Kidney (tissue), 14 donors: ENCODE measurements around the gene APC2. TPM values are rescaled to one million over a fixed set of nuclear protein-coding genes. Genes with fewer than 3 reads are reported as not detected.

Source experiments
- DNase-seq, 5 donors: peaks; one replicate each; pipeline ENCODE4 v3.0.0-alpha.2; 2013 to 2020
- FAIRE-seq: peaks from 2 replicates; lab custom pipeline; 2012; peaks lifted over from hg19 to GRCh38; lab: Jason Lieb, UNC
- H3K27ac ChIP-seq, 2 donors: one replicate each; pipeline ENCODE4 v1.7.0; 2013; ENCODE audit warnings: low read depth in 2 of 2, low read length in 2 of 2, inconsistent platforms in 1 of 2
- H3K27me3 ChIP-seq: one replicate; pipeline ENCODE4 v1.7.1; 2013; ENCODE audit warnings: low read length, inconsistent platforms; ENCODE audit not compliant: control insufficient read depth, insufficient read depth
- H3K36me3 ChIP-seq, 3 donors: one replicate each; pipeline versions ENCODE4 v1.7.0 to v1.7.1; 2013; ENCODE audit warnings: low read length in 3 of 3, control low read depth in 1 of 3, inconsistent platforms in 1 of 3; ENCODE audit not compliant: insufficient read depth in 3 of 3, control insufficient read depth in 2 of 3
- H3K4me1 ChIP-seq, 3 donors: one replicate each; pipeline versions ENCODE4 v1.7.0 to v1.7.1; 2013; ENCODE audit warnings: low read length in 3 of 3, inconsistent platforms in 1 of 3, low read depth in 1 of 3; ENCODE audit not compliant: control insufficient read depth in 2 of 3, insufficient read depth in 2 of 3
- H3K4me3 ChIP-seq, 3 donors: one replicate each; pipeline versions ENCODE4 v1.7.0 to v1.8.1; 2013; ENCODE audit warnings: low read length in 3 of 3, control low read depth in 1 of 3, inconsistent platforms in 1 of 3
- H3K9ac ChIP-seq, 3 donors: one replicate each; pipeline versions ENCODE4 v1.7.0 to v1.7.1; 2013; ENCODE audit warnings: low read length in 3 of 3, control low read depth in 1 of 3, inconsistent platforms in 1 of 3
- H3K9me3 ChIP-seq, 3 donors: one replicate each; pipeline versions ENCODE4 v1.7.0 to v1.7.1; 2013; ENCODE audit warnings: low read length in 3 of 3, control low read depth in 1 of 3, inconsistent platforms in 1 of 3; ENCODE audit not compliant: control insufficient read depth in 2 of 3, insufficient read depth in 1 of 3
- intact Hi-C: fragments of 100-400 bp; cut with DNase I; formaldehyde crosslinking; loops from one replicate; pipeline ENCODE4 v1.11.1; 2022
- polyA plus RNA-seq: library from polyadenylated mRNA; stranded (reverse); fragments of 350-450 nt; fragmentation: Illumina TruSeq; extraction: RNeasy Lipid Tissue Mini Kit (QIAGEN cat#74804); gene quantifications from one replicate; pipeline ENCODE4 v1.2.3, GENCODE V29; 2014; ENCODE audit warnings: low read depth, low replicate concordance; ENCODE audit not compliant: insufficient read depth
- total RNA-seq: library from RNA; stranded (reverse); fragmentation: NEBNext Ultra II Directional; extraction: Animal tissue kit (Norgen Biotek cat#: 25700); gene quantifications from one replicate; pipeline ENCODE4 v1.2.1, GENCODE V29; 2021
- TF ChIP-seq, protein P1 (sequence below): IDR thresholded peaks from 3 replicates; pipeline ENCODE4 v1.5.1; 2012; ENCODE audit warnings: mild to moderate bottlenecking, moderate library complexity, borderline replicate concordance; ENCODE audit not compliant: insufficient read depth; ENCODE audit errors: extremely low read depth
- donor health status: control.
- donor health status: control.
- donor health status: control.
- donor health status: control.
- donor health status: control.
- donor health status: DM: yes; HTN: yes; CAD: no.
- donor health status: Normal renal cell carcinoma (clear cell type).

Gene APC2
- total and polyA plus RNA-seq, 2 donors from 2014 or later, result 0.25 TPM; not detected in 1

DNA sequence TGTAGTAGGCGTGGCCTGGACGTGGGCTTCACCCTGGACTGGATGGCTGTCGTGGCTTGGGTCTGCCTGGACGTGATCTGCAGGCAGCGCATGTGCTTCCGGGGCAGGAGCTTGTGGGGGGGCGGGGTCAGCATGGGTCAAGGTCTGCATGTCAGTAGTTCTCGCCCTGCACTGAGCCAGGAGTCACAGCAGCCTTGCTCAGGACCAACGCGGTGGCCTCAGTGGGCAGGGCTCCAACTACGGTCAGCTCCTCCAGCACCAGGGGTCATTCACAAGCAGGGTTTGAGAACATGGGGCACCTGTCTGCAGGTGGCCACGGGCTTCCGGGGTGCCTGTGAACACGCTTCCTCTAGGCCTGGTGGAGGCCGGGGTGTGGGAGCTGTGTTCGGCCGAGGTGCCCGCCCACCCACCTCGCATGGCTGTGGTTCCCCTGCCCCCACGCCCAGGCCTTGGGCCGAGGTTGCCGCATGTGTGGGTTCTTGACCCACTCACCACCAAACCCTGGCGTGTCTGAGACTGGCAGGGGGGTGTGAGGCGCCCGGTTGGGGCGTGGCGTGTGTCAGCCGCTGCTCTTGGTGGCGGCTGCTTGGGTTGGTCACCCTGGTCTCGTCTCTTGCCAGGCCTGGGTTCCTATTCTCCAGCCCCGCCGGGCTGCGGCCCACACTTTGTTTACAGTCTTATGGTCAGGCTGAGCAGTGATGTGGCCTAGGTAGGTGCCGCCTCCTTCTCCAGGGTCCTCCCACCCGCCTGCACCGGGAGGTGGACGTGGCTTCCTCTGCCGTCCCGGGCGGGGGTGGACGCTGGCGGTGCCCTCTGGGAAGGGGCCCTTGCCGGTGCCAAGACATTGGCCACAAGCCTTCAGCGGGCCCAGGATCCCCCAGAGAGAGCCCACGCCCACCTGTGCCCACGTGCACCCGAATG, 16.5 kb upstream of the APC2 start:
- Histone ChIP-seq H3K9me3 (no peaks in the 10 kb centered on the region), H3K27me3 (no peaks in the 10 kb centered on the region), H3K4me3 (no peak overlapping the region), H3K9ac (no peak overlapping the region), H3K4me1 (peaks cover 0 to 6% (median 0%) of the 10 kb centered on the region in 3 donors), H3K36me3 (peaks cover 0 to 20% (median 12%) of the 10 kb centered on the region in 3 donors), H3K27ac (no peak overlapping the region)
- TF ChIP-seq, protein P1, sequence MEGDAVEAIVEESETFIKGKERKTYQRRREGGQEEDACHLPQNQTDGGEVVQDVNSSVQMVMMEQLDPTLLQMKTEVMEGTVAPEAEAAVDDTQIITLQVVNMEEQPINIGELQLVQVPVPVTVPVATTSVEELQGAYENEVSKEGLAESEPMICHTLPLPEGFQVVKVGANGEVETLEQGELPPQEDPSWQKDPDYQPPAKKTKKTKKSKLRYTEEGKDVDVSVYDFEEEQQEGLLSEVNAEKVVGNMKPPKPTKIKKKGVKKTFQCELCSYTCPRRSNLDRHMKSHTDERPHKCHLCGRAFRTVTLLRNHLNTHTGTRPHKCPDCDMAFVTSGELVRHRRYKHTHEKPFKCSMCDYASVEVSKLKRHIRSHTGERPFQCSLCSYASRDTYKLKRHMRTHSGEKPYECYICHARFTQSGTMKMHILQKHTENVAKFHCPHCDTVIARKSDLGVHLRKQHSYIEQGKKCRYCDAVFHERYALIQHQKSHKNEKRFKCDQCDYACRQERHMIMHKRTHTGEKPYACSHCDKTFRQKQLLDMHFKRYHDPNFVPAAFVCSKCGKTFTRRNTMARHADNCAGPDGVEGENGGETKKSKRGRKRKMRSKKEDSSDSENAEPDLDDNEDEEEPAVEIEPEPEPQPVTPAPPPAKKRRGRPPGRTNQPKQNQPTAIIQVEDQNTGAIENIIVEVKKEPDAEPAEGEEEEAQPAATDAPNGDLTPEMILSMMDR, result no peak
- FAIRE-seq (no peak), DNase-seq (peak in 2 of 5 donors; percentile 45 to 76)
- intact Hi-C loops, result no loop called here

DNA sequence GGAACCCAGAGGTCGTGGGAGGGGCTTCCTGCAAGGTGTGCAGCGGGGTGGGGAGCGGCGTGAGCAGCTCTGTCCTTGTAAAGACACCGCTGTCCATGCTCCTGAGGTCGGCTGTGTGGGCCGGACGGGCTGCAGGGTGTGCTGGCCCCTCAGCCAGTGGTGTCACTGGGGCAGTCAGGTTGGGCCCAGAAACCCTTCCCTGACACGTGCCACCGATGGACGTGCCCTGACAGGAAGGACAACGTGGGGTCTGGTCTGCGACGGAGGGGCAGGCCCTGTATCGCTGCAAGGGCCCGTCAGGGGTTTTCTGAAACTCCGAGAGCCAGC, 15.9 kb upstream of the APC2 start:
- FAIRE-seq (no peak), DNase-seq (no peak)
- Histone ChIP-seq H3K36me3 (peaks cover 0 to 20% (median 12%) of the 10 kb centered on the region in 3 donors), H3K27ac (no peak overlapping the region), H3K9me3 (no peaks in the 10 kb centered on the region), H3K4me3 (no peak overlapping the region), H3K4me1 (peaks cover 0 to 6% (median 0%) of the 10 kb centered on the region in 3 donors), H3K9ac (no peak overlapping the region), H3K27me3 (no peaks in the 10 kb centered on the region)
- TF ChIP-seq, protein P1, result no peak
- intact Hi-C loops, result no loop called here

DNA sequence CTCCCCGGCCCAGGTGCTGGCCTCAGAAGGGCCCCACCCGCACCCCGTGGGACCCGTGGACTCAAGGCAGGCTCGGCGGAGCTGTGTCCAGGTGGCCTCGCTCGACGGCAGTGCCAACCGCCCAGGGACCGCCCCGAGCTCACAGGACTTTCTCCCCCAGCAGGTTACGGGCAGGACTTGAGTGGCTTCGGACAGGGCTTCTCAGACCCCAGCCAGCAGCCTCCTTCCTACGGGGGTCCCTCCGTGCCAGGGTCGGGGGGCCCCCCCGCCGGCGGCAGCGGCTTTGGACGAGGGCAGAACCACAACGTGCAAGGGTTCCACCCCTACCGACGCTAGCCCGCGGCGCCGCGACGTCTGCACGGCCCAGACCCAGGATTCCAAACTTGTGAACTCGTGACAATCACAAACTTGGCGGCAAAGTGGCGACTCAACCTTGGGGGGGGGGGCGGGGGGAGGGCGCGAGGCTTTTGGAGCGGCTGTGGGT, 15.3 kb upstream of the APC2 start:
- peaks cover 0 to 10% (median 2%) of the 10 kb centered on the region in 3 donors for H3K4me1 ChIP-seq
- no peaks in the 10 kb centered on the region for H3K9me3 ChIP-seq
- H3K4me3 ChIP-seq, result no peak overlapping the region
- intact Hi-C loops, result no loop called here
- no peak overlapping the region for H3K9ac ChIP-seq
- peaks cover 0 to 14% (median 10%) of the 10 kb centered on the region in 3 donors for H3K36me3 ChIP-seq
- H3K27ac ChIP-seq, result no peak overlapping the region
- no peaks in the 10 kb centered on the region for H3K27me3 ChIP-seq
- DNase-seq (peak in 1 of 5 donors; percentile 41), FAIRE-seq (no peak)
- TF ChIP-seq, protein P1, result no peak
